Spleen (tissue), 7 donors: Measurements from ENCODE around the gene RBMS1.

ENCODE experiments used
- CTCF ChIP-seq, 11 experiments: fragments of 200-600 bp in 7 of 11; fragments of 450-650 bp in 4 of 11; sonication (generic) in 4 of 11; IDR thresholded peaks in 8 of 11; conservative IDR thresholded peaks in 3 of 11; 1 replicate in 7 of 11; 2 replicates in 4 of 11; pipeline versions ENCODE4 v1.4.0 to v1.8.0; 2016 to 2021; ENCODE audit warnings: antibody characterized with exemption in 11 of 11, inconsistent platforms in 4 of 11, mild to moderate bottlenecking in 1 of 11
- POLR2A ChIP-seq, 3 donors: fragments of 450-650 bp; IDR thresholded peaks; one replicate each; pipeline ENCODE4 v1.5.1; 2017; ENCODE audit warnings: antibody characterized with exemption in 3 of 3, mild to moderate bottlenecking in 1 of 3
- donor health status: DM: no; HTN: no; CAD: no; lungs with moderate emphysema.
- donor health status: DM: no; HTN: no; CAD: no.
- donor health status: DM: no; HTN: no; CAD: no.

GRCh38 chr2:160384791-160385190 lies 108.8 kb downstream of the RBMS1 start:
- TF ChIP-seq CTCF (IDR thresholded peaks at IDR 0.05 in 8 of 11, conservative IDR thresholded peaks at IDR 0.05 in 3 of 11) (no peak), POLR2A (IDR thresholded peaks at IDR 0.05) (no peak)
